H9 (cell line): ENCODE measurements around the gene ACTL7A. TPM values are rescaled to one million over a fixed set of nuclear protein-coding genes. Genes with fewer than 3 reads are reported as not detected.

Experiments
- DNase-seq: peaks from one replicate; pipeline ENCODE4 v3.0.0-alpha.2; 2017
- H2AFZ ChIP-seq: one replicate; pipeline ENCODE4 v1.6.1; 2013; ENCODE audit warnings: mild to moderate bottlenecking, low read length, control low read depth, moderate library complexity
- H2AK5ac ChIP-seq: 2 replicates; pipeline ENCODE4 v1.6.1; 2013; ENCODE audit warnings: low read length, control low read depth, mixed read lengths; ENCODE audit not compliant: insufficient read length
- H2BK120ac ChIP-seq: one replicate; pipeline ENCODE4 v1.6.1; 2013; ENCODE audit warnings: low read depth, mild to moderate bottlenecking, low read length, control low read depth, inconsistent platforms; ENCODE audit not compliant: poor library complexity, severe bottlenecking
- H2BK12ac ChIP-seq: 2 replicates; pipeline ENCODE4 v1.6.1; 2013; ENCODE audit warnings: low read length, control low read depth, mixed read lengths, low read depth; ENCODE audit not compliant: insufficient read length
- H2BK15ac ChIP-seq: 2 replicates; pipeline ENCODE4 v1.6.1; 2013; ENCODE audit warnings: low read depth, low read length, control low read depth
- H2BK20ac ChIP-seq: one replicate; pipeline ENCODE4 v1.6.1; 2013; ENCODE audit warnings: low read depth, mild to moderate bottlenecking, low read length, control low read depth, inconsistent platforms; ENCODE audit not compliant: poor library complexity, severe bottlenecking
- H2BK5ac ChIP-seq: 2 replicates; pipeline ENCODE4 v1.6.1; 2013; ENCODE audit warnings: low read length, control low read depth, mixed read lengths; ENCODE audit not compliant: insufficient read length
- H3K14ac ChIP-seq: 2 replicates; pipeline ENCODE4 v1.6.1; 2013; ENCODE audit warnings: low read length, control low read depth; ENCODE audit not compliant: insufficient read depth
- H3K18ac ChIP-seq: 2 replicates; pipeline ENCODE4 v1.6.1; 2013; ENCODE audit warnings: low read depth, mild to moderate bottlenecking, mixed read lengths, low read length, control low read depth; ENCODE audit not compliant: insufficient read length
- H3K23ac ChIP-seq: 2 replicates; pipeline ENCODE4 v1.6.1; 2013; ENCODE audit warnings: low read length, control low read depth, mixed read lengths, low read depth; ENCODE audit not compliant: insufficient read length
- H3K23me2 ChIP-seq: 2 replicates; pipeline ENCODE4 v1.6.1; 2013; ENCODE audit warnings: low read depth, mild to moderate bottlenecking, mixed read lengths, low read length, control low read depth; ENCODE audit not compliant: insufficient read length, poor library complexity, severe bottlenecking
- H3K27ac ChIP-seq: 2 replicates; pipeline ENCODE4 v1.5.1; 2013; ENCODE audit warnings: low read length, control low read depth, mixed read lengths, low read depth; ENCODE audit not compliant: insufficient read length
- H3K27me3 ChIP-seq: 2 replicates; pipeline ENCODE4 v1.6.1; 2013; ENCODE audit warnings: low read length, control low read depth, inconsistent platforms; ENCODE audit not compliant: insufficient read depth
- H3K4ac ChIP-seq: 2 replicates; pipeline ENCODE4 v1.6.1; 2013; ENCODE audit warnings: low read depth, mild to moderate bottlenecking, control low read depth, inconsistent platforms, low read length, moderate library complexity
- H3K4me1 ChIP-seq: 2 replicates; pipeline ENCODE4 v1.6.1; 2013; ENCODE audit warnings: low read length, control low read depth, inconsistent platforms; ENCODE audit not compliant: insufficient read depth
- H3K4me2 ChIP-seq: 2 replicates; pipeline ENCODE4 v1.6.1; 2013; ENCODE audit warnings: low read length, control low read depth, mixed read lengths; ENCODE audit not compliant: insufficient read length, insufficient read depth
- H3K56ac ChIP-seq: 2 replicates; pipeline ENCODE4 v1.6.1; 2013; ENCODE audit warnings: low read depth, mild to moderate bottlenecking, mixed read lengths, low read length, control low read depth; ENCODE audit not compliant: insufficient read length
- H3K79me1 ChIP-seq: 2 replicates; pipeline ENCODE4 v1.6.1; 2013; ENCODE audit warnings: low read depth, mild to moderate bottlenecking, moderate library complexity, low read length, control low read depth, inconsistent platforms; ENCODE audit not compliant: insufficient read depth, poor library complexity, severe bottlenecking
- H3K79me2 ChIP-seq: 2 replicates; pipeline ENCODE4 v1.6.1; 2013; ENCODE audit warnings: low read length, control low read depth, inconsistent platforms; ENCODE audit not compliant: insufficient read depth
- H3K9ac ChIP-seq: 2 replicates; pipeline ENCODE4 v1.6.1; 2013; ENCODE audit warnings: low read length, control low read depth, mixed read lengths; ENCODE audit not compliant: insufficient read length; ENCODE audit errors: extremely low read depth
- H3K9me3 ChIP-seq: one replicate; pipeline ENCODE4 v1.6.1; 2013; ENCODE audit warnings: low read depth, low read length, inconsistent platforms; ENCODE audit not compliant: control insufficient read depth
- H3T11ph ChIP-seq: one replicate; pipeline ENCODE4 v1.6.1; 2013; ENCODE audit warnings: mild to moderate bottlenecking, low read length, control low read depth, inconsistent platforms
- H4K20me1 ChIP-seq: one replicate; pipeline ENCODE4 v1.6.1; 2013; ENCODE audit not compliant: control insufficient read depth, insufficient read length, insufficient read depth
- H4K5ac ChIP-seq: 2 replicates; pipeline ENCODE4 v1.6.1; 2013; ENCODE audit warnings: low read depth, mild to moderate bottlenecking, mixed read lengths, low read length, control low read depth; ENCODE audit not compliant: insufficient read length
- H4K8ac ChIP-seq: replicated peaks from 2 replicates; pipeline ENCODE4 v1.6.1; 2013; ENCODE audit warnings: low read length, control low read depth, mixed read lengths, low read depth; ENCODE audit not compliant: insufficient read length
- H4K91ac ChIP-seq: 2 replicates; pipeline ENCODE4 v1.6.1; 2013; ENCODE audit warnings: low read depth, mild to moderate bottlenecking, moderate library complexity, mixed read lengths, low read length, control low read depth; ENCODE audit not compliant: insufficient read length
- H3K27ac Mint-ChIP-seq, 3 experiments: 2 replicates in 2 of 3; 3 replicates in 1 of 3; pipeline ENCODE4 v1.8.0; 2020 to 2021; ENCODE audit warnings: mixed read lengths in 3 of 3, mild to moderate bottlenecking in 1 of 3, moderate library complexity in 1 of 3
- H3K27me3 Mint-ChIP-seq: 2 replicates; pipeline ENCODE4 v1.8.0; 2021; ENCODE audit warnings: low read depth, mild to moderate bottlenecking, moderate library complexity, mixed read lengths
- H3K36me3 Mint-ChIP-seq, 3 experiments: 2 replicates in 2 of 3; 3 replicates in 1 of 3; pipeline ENCODE4 v1.8.0; 2020 to 2021; ENCODE audit warnings: low read depth in 3 of 3, mixed read lengths in 3 of 3; ENCODE audit not compliant: insufficient read depth in 1 of 3
- H3K4me1 Mint-ChIP-seq, 2 experiments: 2 replicates each; pipeline ENCODE4 v1.8.0; 2020; ENCODE audit warnings: mixed read lengths in 2 of 2
- H3K4me3 Mint-ChIP-seq, 2 experiments: 2 replicates in 1 of 2; 3 replicates in 1 of 2; pipeline ENCODE4 v1.8.0; 2020 to 2021; ENCODE audit warnings: mild to moderate bottlenecking in 2 of 2, mixed read lengths in 2 of 2, moderate library complexity in 1 of 2
- H3K9me3 Mint-ChIP-seq, 2 experiments: 2 replicates in 1 of 2; 3 replicates in 1 of 2; pipeline ENCODE4 v1.8.0; 2020; ENCODE audit warnings: mild to moderate bottlenecking in 2 of 2, mixed read lengths in 2 of 2, moderate library complexity in 1 of 2
- CTCF ChIP-seq: fragments of 200-600 bp; sonication (generic); conservative IDR thresholded peaks from 3 replicates; pipeline ENCODE4 v1.8.0; 2021; ENCODE audit warnings: antibody characterized with exemption, mild to moderate bottlenecking
- WGBS: extraction: QIAGEN DNeasy Blood & Tissue Kit; methylation state at CpG from one replicate; pipeline ENCODE4 v1.1.7; 2013; ENCODE audit warnings: missing lambda C conversion rate, low lambda C conversion rate, mixed read lengths; ENCODE audit not compliant: insufficient read length; ENCODE audit errors: extremely low coverage; 5-methylcytosine and 5-hydroxymethylcytosine counted together
- total RNA-seq: library from RNA; stranded (reverse); gene quantifications from 2 replicates; pipeline ENCODE4 v1.2.1, GENCODE V29; 2021

The ACTL7A gene
- total RNA-seq, 1 experiment from 2014 or later: not detected

- no peak for TF ChIP-seq CTCF
Observed at GRCh38 chr9:108823829-108824228, 38.2 kb upstream of the ACTL7A start.

More at GRCh38 chr9:108823829-108824228, 38.2 kb upstream of the ACTL7A start:
- no peak overlapping the region for H3K4ac ChIP-seq
- no peaks in the 10 kb centered on the region for H3K4me1 ChIP-seq
- no peak overlapping the region for H3K14ac ChIP-seq
- H3K4me2 ChIP-seq: no peak overlapping the region
- H3T11ph ChIP-seq: no peak overlapping the region
- Mint-ChIP-seq H3K4me1 (peaks cover 3% of the 10 kb centered on the region in 2 experiments), H3K9me3 (peaks cover 32 to 39% of the 10 kb centered on the region in 2 experiments), H3K36me3 (peaks cover 7 to 33% (median 24%) of the 10 kb centered on the region in 3 experiments; a peak in 6 of 7 replicates), H3K27ac (no peak overlapping the region), H3K4me3 (no peak overlapping the region), H3K27me3 (peaks cover 2% of the 10 kb centered on the region; the same call in 1 of the 2 replicates)
- no peak overlapping the region for H3K18ac ChIP-seq
- H2AFZ ChIP-seq: no peak overlapping the region
- H3K27ac ChIP-seq: no peak overlapping the region
- H4K20me1 ChIP-seq: no peaks in the 10 kb centered on the region
- H3K79me2 ChIP-seq: no peaks in the 10 kb centered on the region
- H3K79me1 ChIP-seq: no peaks in the 10 kb centered on the region
- H2BK5ac ChIP-seq: no peak overlapping the region
- H4K5ac ChIP-seq: no peak overlapping the region
- no peak overlapping the region for H3K56ac ChIP-seq
- no peak overlapping the region for H2BK15ac ChIP-seq
- no peak overlapping the region for H2BK120ac ChIP-seq
- no peak overlapping the region for H4K8ac ChIP-seq
- no peak overlapping the region for H4K91ac ChIP-seq
- no peak for DNase-seq
- no peak overlapping the region for H3K9ac ChIP-seq
- no peak overlapping the region for H2BK12ac ChIP-seq
- no peak overlapping the region for H3K23ac ChIP-seq
- H2AK5ac ChIP-seq: no peak overlapping the region
- peaks cover 11% of the 10 kb centered on the region for H3K9me3 ChIP-seq
- no peak overlapping the region for H2BK20ac ChIP-seq
- WGBS: no CpG with 5 or more reads among the region's 3 CpGs
- no peaks in the 10 kb centered on the region for H3K23me2 ChIP-seq
- no peaks in the 10 kb centered on the region for H3K27me3 ChIP-seq
